ENCODE results near the gene PPP1R13B. TPM values are rescaled to one million over a fixed set of nuclear protein-coding genes. Genes with fewer than 3 reads are reported as not detected.

The PPP1R13B gene
- 3.5 TPM for total RNA-seq
- polyA plus RNA-seq: 7.4 TPM
- long read RNA-seq, donor 1: 0 reads
- long read RNA-seq, donor 2: 0 reads
- long read RNA-seq, donor 3: 0 reads
- long read RNA-seq, donor 4, partial matches to known transcripts: 0 of 2 reads
- long read RNA-seq, donor 4, other reads (novel, unspliced or antisense): 0 of 2 reads
- long read RNA-seq, donor 5: 0 reads
- long read RNA-seq, donor 6, partial matches to known transcripts: 0 of 3 reads
- long read RNA-seq, donor 6, other reads (novel, unspliced or antisense): 0 of 3 reads
- long read RNA-seq, donor 7: 0 reads
- long read RNA-seq, donor 8, partial matches to known transcripts: 0 of 1 reads
- long read RNA-seq, donor 8, other reads (novel, unspliced or antisense): 0 of 1 reads
- long read RNA-seq, donor 9: 0 reads
- long read RNA-seq, donor 10, partial matches to known transcripts: 0 of 2 reads
- long read RNA-seq, donor 10, other reads (novel, unspliced or antisense): 0 of 2 reads

- H3K27ac ChIP-seq (ENCODE audit: low read depth in 1 of 2, low read length in 1 of 2): peak within 1 kb of the TSS in 1 of 2 donors; percentile 18
- WGBS: under 1% methylated on average over 104 of the region's 104 CpGs
- peak; percentile 45 to 94 (median 86) for DNase-seq (ENCODE audit: low read depth in 6 of 9, low spot score in 9 of 9)
Measured at GRCh38 chr14:103847451-103848174, at the start of gene PPP1R13B. TSS of gene PPP1R13B (minus strand) at chr14:103847575. CDS start at chr14:103847307, 268 bp downstream.

GRCh38 chr14:103896578-103896977 is 49.2 kb upstream of the PPP1R13B start:
- Histone ChIP-seq H3K27me3 (ENCODE audit: control insufficient read depth in 2 of 2, insufficient read depth in 1 of 2, low read length in 1 of 2) (no peaks in the 10 kb centered on the region), H3K9me3 (ENCODE audit: control insufficient read depth in 2 of 2, insufficient read depth in 1 of 2, low read length in 1 of 2) (no peaks in the 10 kb centered on the region), H3K36me3 (ENCODE audit: control insufficient read depth in 2 of 2, insufficient read depth in 2 of 2, low read length in 1 of 2) (no peaks in the 10 kb centered on the region), H3K27ac (ENCODE audit: low read depth in 1 of 2, low read length in 1 of 2) (no peak overlapping the region), H3K4me3 (ENCODE audit: low read length in 2 of 2) (no peak overlapping the region), H3K4me1 (ENCODE audit: control insufficient read depth in 2 of 2, insufficient read depth in 2 of 2, low read length in 2 of 2) (peaks cover 0 to 3% of the 10 kb centered on the region in 2 donors)
- 81% methylated on average over 6 of the region's 6 CpGs for WGBS
- no peak for DNase-seq (ENCODE audit: low read depth in 6 of 9, low spot score in 9 of 9)

More at GRCh38 chr14:103847451-103848174, at the start of gene PPP1R13B:
- Histone ChIP-seq H3K27me3 (ENCODE audit: control insufficient read depth in 2 of 2, insufficient read depth in 1 of 2, low read length in 1 of 2) (peaks cover 45 to 50% of the 10 kb centered on the region in 2 donors), H3K4me1 (ENCODE audit: control insufficient read depth in 2 of 2, insufficient read depth in 2 of 2, low read length in 2 of 2) (peaks cover 8 to 15% of the 10 kb centered on the region in 2 donors), H3K36me3 (ENCODE audit: control insufficient read depth in 2 of 2, insufficient read depth in 2 of 2, low read length in 1 of 2) (no peaks in the 10 kb centered on the region), H3K9me3 (ENCODE audit: control insufficient read depth in 2 of 2, insufficient read depth in 1 of 2, low read length in 1 of 2) (no peaks in the 10 kb centered on the region), H3K4me3 (ENCODE audit: low read length in 2 of 2) (peak within 1 kb of the TSS; percentile 40 to 82)

GRCh38 chr14:103894723-103895059 is 47.3 kb upstream of the PPP1R13B start:
- no peak for DNase-seq (ENCODE audit: low read depth in 6 of 9, low spot score in 9 of 9)
- H3K4me3 ChIP-seq (ENCODE audit: low read length in 2 of 2): no peak overlapping the region
- H3K4me1 ChIP-seq (ENCODE audit: control insufficient read depth in 2 of 2, insufficient read depth in 2 of 2, low read length in 2 of 2): no peaks in the 10 kb centered on the region
- H3K27ac ChIP-seq (ENCODE audit: low read depth in 1 of 2, low read length in 1 of 2): no peak overlapping the region
- H3K36me3 ChIP-seq (ENCODE audit: control insufficient read depth in 2 of 2, insufficient read depth in 2 of 2, low read length in 1 of 2): no peaks in the 10 kb centered on the region
- H3K9me3 ChIP-seq (ENCODE audit: control insufficient read depth in 2 of 2, insufficient read depth in 1 of 2, low read length in 1 of 2): no peaks in the 10 kb centered on the region
- 97% methylated on average over 7 of the region's 7 CpGs for WGBS
- no peaks in the 10 kb centered on the region for H3K27me3 ChIP-seq (ENCODE audit: control insufficient read depth in 2 of 2, insufficient read depth in 1 of 2, low read length in 1 of 2)

- Histone ChIP-seq H3K4me1 (ENCODE audit: control insufficient read depth in 2 of 2, insufficient read depth in 2 of 2, low read length in 2 of 2) (no peaks in the 10 kb centered on the region), H3K36me3 (ENCODE audit: control insufficient read depth in 2 of 2, insufficient read depth in 2 of 2, low read length in 1 of 2) (no peaks in the 10 kb centered on the region), H3K9me3 (ENCODE audit: control insufficient read depth in 2 of 2, insufficient read depth in 1 of 2, low read length in 1 of 2) (no peaks in the 10 kb centered on the region), H3K27ac (ENCODE audit: low read depth in 1 of 2, low read length in 1 of 2) (no peak overlapping the region), H3K27me3 (ENCODE audit: control insufficient read depth in 2 of 2, insufficient read depth in 1 of 2, low read length in 1 of 2) (no peaks in the 10 kb centered on the region), H3K4me3 (ENCODE audit: low read length in 2 of 2) (no peak overlapping the region)
- WGBS: 90% methylated on average over 26 of the region's 26 CpGs
- no peak for DNase-seq (ENCODE audit: low read depth in 6 of 9, low spot score in 9 of 9)
Measured at GRCh38 chr14:103894034-103894722, 46.8 kb upstream of the PPP1R13B start.

GRCh38 chr14:103892247-103892646 is 44.9 kb upstream of the PPP1R13B start:
- H3K4me1 ChIP-seq (ENCODE audit: control insufficient read depth in 2 of 2, insufficient read depth in 2 of 2, low read length in 2 of 2): no peaks in the 10 kb centered on the region
- H3K27ac ChIP-seq (ENCODE audit: low read depth in 1 of 2, low read length in 1 of 2): no peak overlapping the region
- no peaks in the 10 kb centered on the region for H3K27me3 ChIP-seq (ENCODE audit: control insufficient read depth in 2 of 2, insufficient read depth in 1 of 2, low read length in 1 of 2)
- H3K4me3 ChIP-seq (ENCODE audit: low read length in 2 of 2): no peak overlapping the region
- 97% methylated on average over 8 of the region's 8 CpGs for WGBS
- H3K36me3 ChIP-seq (ENCODE audit: control insufficient read depth in 2 of 2, insufficient read depth in 2 of 2, low read length in 1 of 2): no peaks in the 10 kb centered on the region
- DNase-seq (ENCODE audit: low read depth in 6 of 9, low spot score in 9 of 9): no peak
- no peaks in the 10 kb centered on the region for H3K9me3 ChIP-seq (ENCODE audit: control insufficient read depth in 2 of 2, insufficient read depth in 1 of 2, low read length in 1 of 2)

- H3K4me1 ChIP-seq (ENCODE audit: control insufficient read depth in 2 of 2, insufficient read depth in 2 of 2, low read length in 2 of 2): no peaks in the 10 kb centered on the region
- no peaks in the 10 kb centered on the region for H3K36me3 ChIP-seq (ENCODE audit: control insufficient read depth in 2 of 2, insufficient read depth in 2 of 2, low read length in 1 of 2)
- no peaks in the 10 kb centered on the region for H3K27me3 ChIP-seq (ENCODE audit: control insufficient read depth in 2 of 2, insufficient read depth in 1 of 2, low read length in 1 of 2)
- H3K9me3 ChIP-seq (ENCODE audit: control insufficient read depth in 2 of 2, insufficient read depth in 1 of 2, low read length in 1 of 2): no peaks in the 10 kb centered on the region
- no peak overlapping the region for H3K4me3 ChIP-seq (ENCODE audit: low read length in 2 of 2)
- DNase-seq (ENCODE audit: low read depth in 6 of 9, low spot score in 9 of 9): no peak
- no peak overlapping the region for H3K27ac ChIP-seq (ENCODE audit: low read depth in 1 of 2, low read length in 1 of 2)
- 99% methylated on average over 15 of the region's 15 CpGs for WGBS
Measured at GRCh38 chr14:103891667-103892215, 44.4 kb upstream of the PPP1R13B start.

- H3K4me3 ChIP-seq (ENCODE audit: low read length in 2 of 2): no peak overlapping the region
- H3K27ac ChIP-seq (ENCODE audit: low read depth in 1 of 2, low read length in 1 of 2): no peak overlapping the region
- no peaks in the 10 kb centered on the region for H3K4me1 ChIP-seq (ENCODE audit: control insufficient read depth in 2 of 2, insufficient read depth in 2 of 2, low read length in 2 of 2)
- 92% methylated on average over 18 of the region's 18 CpGs for WGBS
- H3K27me3 ChIP-seq (ENCODE audit: control insufficient read depth in 2 of 2, insufficient read depth in 1 of 2, low read length in 1 of 2): no peaks in the 10 kb centered on the region
- no peaks in the 10 kb centered on the region for H3K36me3 ChIP-seq (ENCODE audit: control insufficient read depth in 2 of 2, insufficient read depth in 2 of 2, low read length in 1 of 2)
- no peak for DNase-seq (ENCODE audit: low read depth in 6 of 9, low spot score in 9 of 9)
- no peaks in the 10 kb centered on the region for H3K9me3 ChIP-seq (ENCODE audit: control insufficient read depth in 2 of 2, insufficient read depth in 1 of 2, low read length in 1 of 2)
Measured at GRCh38 chr14:103890821-103891666, 43.7 kb upstream of the PPP1R13B start.

GRCh38 chr14:103890052-103890371 is 42.6 kb upstream of the PPP1R13B start:
- H3K27ac ChIP-seq (ENCODE audit: low read depth in 1 of 2, low read length in 1 of 2): no peak overlapping the region
- WGBS: 96% methylated on average over 10 of the region's 10 CpGs

More at GRCh38 chr14:103890052-103890371, 42.6 kb upstream of the PPP1R13B start:
- no peaks in the 10 kb centered on the region for H3K27me3 ChIP-seq (ENCODE audit: control insufficient read depth in 2 of 2, insufficient read depth in 1 of 2, low read length in 1 of 2)
- H3K4me3 ChIP-seq (ENCODE audit: low read length in 2 of 2): no peak overlapping the region
- H3K36me3 ChIP-seq (ENCODE audit: control insufficient read depth in 2 of 2, insufficient read depth in 2 of 2, low read length in 1 of 2): no peaks in the 10 kb centered on the region
- no peaks in the 10 kb centered on the region for H3K4me1 ChIP-seq (ENCODE audit: control insufficient read depth in 2 of 2, insufficient read depth in 2 of 2, low read length in 2 of 2)
- no peaks in the 10 kb centered on the region for H3K9me3 ChIP-seq (ENCODE audit: control insufficient read depth in 2 of 2, insufficient read depth in 1 of 2, low read length in 1 of 2)
- DNase-seq (ENCODE audit: low read depth in 6 of 9, low spot score in 9 of 9): no peak

All from thymus (tissue), 14 donors.